Activated CD4-positive, alpha-beta memory T cell treated with anti-CD3 and anti-CD28 coated beads for 36 hours (primary cell): ENCODE measurements around the gene DENND1A. TPM values are rescaled to one million over a fixed set of nuclear protein-coding genes. Genes with fewer than 3 reads are reported as not detected.
A peak's percentile ranks its signal among the peaks of the same experiment; 100 is the strongest.

Experiments used
- CTCF ChIA-PET: fragments of 350-600 bp; sonication (Branson Sonifier 250); formaldehyde crosslinking; loops from one replicate; lab custom pipeline; 2021; ENCODE audit warnings: antibody characterized with exemption, inconsistent platforms; lab: Charles Lee
- POLR2A ChIA-PET: fragments of 350-600 bp; sonication (Branson Sonifier 250); formaldehyde crosslinking; loops from one replicate; lab custom pipeline; 2021; ENCODE audit warnings: antibody characterized with exemption; lab: Charles Lee
- DNase-seq: peaks from one replicate; pipeline ENCODE4 v3.0.0-alpha.2; 2020
- H3K27ac Mint-ChIP-seq: one replicate; pipeline ENCODE4 v1.8.0; 2021; ENCODE audit warnings: mixed read lengths
- H3K27me3 Mint-ChIP-seq: one replicate; pipeline ENCODE4 v1.8.0; 2021; ENCODE audit warnings: mixed read lengths
- H3K36me3 Mint-ChIP-seq: one replicate; pipeline ENCODE4 v1.8.0; 2021; ENCODE audit warnings: mixed read lengths
- H3K4me1 Mint-ChIP-seq: one replicate; pipeline ENCODE4 v1.8.0; 2021; ENCODE audit warnings: low read depth, mixed read lengths
- H3K4me3 Mint-ChIP-seq: one replicate; pipeline ENCODE4 v1.8.0; 2021; ENCODE audit warnings: mild to moderate bottlenecking, mixed read lengths
- H3K9me3 Mint-ChIP-seq: one replicate; pipeline ENCODE4 v1.8.0; 2021; ENCODE audit warnings: mixed read lengths
- intact Hi-C: fragments of 100-400 bp; cut with micrococcal nuclease; formaldehyde crosslinking; loops from one replicate; pipeline ENCODE4 v1.15.1; 2023
- total RNA-seq, 2 experiments: library from RNA; stranded (reverse); gene quantifications; one replicate each; pipeline ENCODE4 v1.2.3, GENCODE V29; 2021

DENND1A gene
- total RNA-seq, 2 experiments from 2014 or later, result 17.3 to 18.0 TPM

GRCh38 chr9:123368536-123369153 is 561.3 kb downstream of the DENND1A start:
- CTCF ChIA-PET, result interaction anchor here (0.6 to 1.9 kb wide), 3 partner anchors 17 to 153 kb away, joined by 3 to 7 read pairs (median 3); no protein-coding TSS in a partner anchor
- H3K9me3 Mint-ChIP-seq, result no peaks in the 10 kb centered on the region
- H3K27ac Mint-ChIP-seq, result no peak overlapping the region
- H3K27me3 Mint-ChIP-seq, result peaks cover 28% of the 10 kb centered on the region
- POLR2A ChIA-PET, result no interaction called here
- no peak for DNase-seq
- intact Hi-C loops, result no loop called here
- H3K4me1 Mint-ChIP-seq, result peaks cover 5% of the 10 kb centered on the region
- H3K36me3 Mint-ChIP-seq, result no peaks in the 10 kb centered on the region
- H3K4me3 Mint-ChIP-seq, result no peak overlapping the region

DNA sequence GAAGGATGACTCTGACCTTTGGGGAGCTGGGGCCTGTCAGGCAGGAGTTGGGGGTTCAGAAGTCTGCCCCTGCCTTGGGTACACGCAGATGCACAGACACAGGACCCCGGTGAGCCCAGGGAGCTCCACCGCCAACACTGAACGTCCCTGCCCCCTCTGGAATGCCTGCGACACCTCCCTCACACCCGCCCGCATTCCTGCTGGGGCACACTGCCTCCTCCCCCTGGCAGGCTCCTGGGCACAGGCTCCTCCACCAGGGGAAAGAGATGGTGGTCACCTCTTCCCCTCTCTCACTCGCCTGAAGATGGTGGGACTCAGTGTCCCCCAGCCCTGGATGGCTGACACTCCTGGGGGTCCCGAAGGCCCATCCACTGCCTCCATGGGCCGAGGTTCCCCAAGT is 561.9 kb downstream of the DENND1A start:
- Mint-ChIP-seq H3K4me1 (peaks cover 5% of the 10 kb centered on the region), H3K27ac (no peak overlapping the region), H3K27me3 (peaks cover 28% of the 10 kb centered on the region), H3K9me3 (no peaks in the 10 kb centered on the region), H3K4me3 (no peak overlapping the region), H3K36me3 (no peaks in the 10 kb centered on the region)
- CTCF ChIA-PET, result interaction anchor here (1.9 kb wide), 1 partner anchor 17 kb away, joined by 7 read pairs; no protein-coding TSS in a partner anchor
- POLR2A ChIA-PET, result no interaction called here
- intact Hi-C loops, result no loop called here
- DNase-seq, result no peak

DNA sequence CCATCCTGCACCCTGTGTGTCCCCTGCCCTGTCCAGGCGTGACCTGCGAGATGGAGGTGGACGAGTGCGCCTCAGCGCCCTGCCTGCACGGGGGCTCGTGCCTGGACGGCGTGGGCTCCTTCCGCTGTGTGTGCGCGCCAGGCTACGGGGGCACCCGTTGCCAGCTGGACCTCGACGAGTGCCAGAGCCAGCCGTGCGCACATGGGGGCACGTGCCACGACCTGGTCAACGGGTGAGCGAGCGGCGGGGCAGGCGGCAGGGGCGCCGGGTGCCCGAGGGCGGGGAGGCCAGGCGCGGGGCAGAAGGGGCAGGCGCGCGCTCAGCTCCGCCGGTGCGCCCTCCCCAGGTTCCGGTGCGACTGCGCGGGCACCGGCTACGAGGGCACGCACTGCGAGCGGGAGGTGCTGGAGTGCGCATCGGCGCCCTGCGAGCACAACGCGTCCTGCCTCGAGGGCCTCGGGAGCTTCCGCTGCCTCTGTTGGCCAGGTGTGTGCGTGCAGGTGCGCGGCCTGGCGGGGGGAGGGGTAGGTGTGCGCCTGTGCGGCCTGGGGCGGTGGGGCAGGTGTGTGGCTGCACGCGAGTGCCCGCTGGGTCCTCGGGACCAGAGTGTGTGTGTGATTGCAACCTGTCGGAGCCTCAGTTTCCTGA is 563.9 kb downstream of the DENND1A start:
- ChIA-PET CTCF (no interaction called here), POLR2A (no interaction called here)
- intact Hi-C loops, result no loop called here
- Mint-ChIP-seq H3K27me3 (peaks cover 13% of the 10 kb centered on the region), H3K4me1 (peaks cover 3% of the 10 kb centered on the region), H3K4me3 (no peak overlapping the region), H3K36me3 (no peaks in the 10 kb centered on the region), H3K9me3 (no peaks in the 10 kb centered on the region), H3K27ac (no peak overlapping the region)
- no peak for DNase-seq

- H3K9me3 Mint-ChIP-seq, result no peaks in the 10 kb centered on the region
- POLR2A ChIA-PET, result no interaction called here
- peaks cover 13% of the 10 kb centered on the region for H3K27me3 Mint-ChIP-seq
- CTCF ChIA-PET, result no interaction called here
- DNase-seq, result no peak
- no peaks in the 10 kb centered on the region for H3K36me3 Mint-ChIP-seq
- no peak overlapping the region for H3K27ac Mint-ChIP-seq
- intact Hi-C loops, result no loop called here
- H3K4me1 Mint-ChIP-seq, result peaks cover 3% of the 10 kb centered on the region
- no peak overlapping the region for H3K4me3 Mint-ChIP-seq
These were observed 564.5 kb downstream of the DENND1A start for GRCh38 chr9:123365287-123365880.

GRCh38 chr9:123364241-123364824 is 565.6 kb downstream of the DENND1A start:
- Mint-ChIP-seq H3K4me1 (peaks cover 5% of the 10 kb centered on the region), H3K36me3 (no peaks in the 10 kb centered on the region), H3K9me3 (no peaks in the 10 kb centered on the region), H3K4me3 (no peak overlapping the region), H3K27me3 (peaks cover 9% of the 10 kb centered on the region), H3K27ac (no peak overlapping the region)
- no peak for DNase-seq
- intact Hi-C loops, result no loop called here
- POLR2A ChIA-PET, result interaction anchor here (0.6 kb wide), 1 partner anchor 463 kb away, joined by 4 read pairs; no protein-coding TSS in a partner anchor
- CTCF ChIA-PET, result no interaction called here

DNA sequence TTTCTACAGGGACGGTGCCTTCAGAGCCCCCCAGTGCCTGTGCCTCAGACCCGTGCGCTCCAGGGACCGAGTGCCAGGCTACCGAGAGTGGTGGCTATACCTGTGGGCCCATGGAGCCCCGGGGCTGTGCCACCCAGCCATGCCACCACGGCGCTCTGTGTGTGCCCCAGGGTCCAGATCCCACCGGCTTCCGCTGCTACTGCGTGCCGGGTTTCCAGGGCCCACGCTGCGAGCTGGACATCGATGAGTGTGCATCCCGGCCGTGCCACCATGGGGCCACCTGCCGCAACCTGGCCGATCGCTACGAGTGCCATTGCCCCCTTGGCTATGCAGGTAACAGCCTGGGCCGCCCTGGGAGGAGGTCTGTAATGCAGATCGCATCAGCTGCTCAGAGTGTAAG is 567.1 kb downstream of the DENND1A start:
- peaks cover 5% of the 10 kb centered on the region for H3K4me1 Mint-ChIP-seq
- no peak overlapping the region for H3K27ac Mint-ChIP-seq
- H3K4me3 Mint-ChIP-seq, result no peak overlapping the region
- intact Hi-C loops, result no loop called here
- no peak for DNase-seq
- ChIA-PET CTCF (interaction anchor here (1.1 kb wide), 1 partner anchor 8 kb away, joined by 4 read pairs; no protein-coding TSS in a partner anchor), POLR2A (no interaction called here)
- peaks cover 8% of the 10 kb centered on the region for H3K27me3 Mint-ChIP-seq
- no peaks in the 10 kb centered on the region for H3K9me3 Mint-ChIP-seq
- H3K36me3 Mint-ChIP-seq, result no peaks in the 10 kb centered on the region

GRCh38 chr9:123361731-123362510 is 568.0 kb downstream of the DENND1A start:
- no peaks in the 10 kb centered on the region for H3K9me3 Mint-ChIP-seq
- peaks cover 5% of the 10 kb centered on the region for H3K4me1 Mint-ChIP-seq
- POLR2A ChIA-PET, result no interaction called here
- H3K36me3 Mint-ChIP-seq, result no peaks in the 10 kb centered on the region
- CTCF ChIA-PET, result interaction anchor here (1.1 kb wide), 1 partner anchor 10 kb away, joined by 3 read pairs; no protein-coding TSS in a partner anchor
- no peak overlapping the region for H3K4me3 Mint-ChIP-seq
- no peak overlapping the region for H3K27ac Mint-ChIP-seq
- peaks cover 4% of the 10 kb centered on the region for H3K27me3 Mint-ChIP-seq
- intact Hi-C loops, result no loop called here
- no peak for DNase-seq

DNA sequence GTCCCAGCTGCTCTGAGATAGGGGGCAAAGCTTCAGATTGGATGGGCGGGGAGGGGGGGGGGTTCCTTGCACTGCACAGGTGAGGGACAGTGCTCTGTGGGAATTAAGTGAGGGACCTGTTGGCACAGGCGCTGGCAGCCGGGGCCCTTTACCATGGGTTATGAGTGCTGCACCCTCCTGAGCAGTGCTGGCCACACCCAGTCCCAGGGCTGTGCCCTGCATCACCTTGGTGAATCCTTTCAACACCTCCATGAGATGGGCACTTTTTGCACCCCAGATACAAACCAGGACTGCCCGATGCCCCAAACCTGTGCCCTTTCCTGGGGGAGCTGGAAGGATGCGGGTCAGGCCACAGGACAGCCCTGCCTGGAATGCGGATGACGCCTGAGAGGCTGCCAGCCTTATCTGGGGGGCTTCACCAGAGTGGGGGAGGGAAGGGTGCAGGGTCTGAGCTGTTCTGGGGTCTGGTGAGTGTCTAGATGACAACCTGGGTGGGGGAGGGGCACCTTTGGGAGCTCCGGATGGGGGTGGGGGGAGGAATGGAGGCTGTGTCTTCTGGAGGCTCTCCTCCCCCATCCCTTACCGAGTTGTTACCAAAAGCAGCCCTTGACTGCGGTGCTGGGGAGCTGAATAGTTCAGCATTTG is 568.7 kb downstream of the DENND1A start:
- Mint-ChIP-seq H3K27ac (no peak overlapping the region), H3K4me1 (peaks cover 5% of the 10 kb centered on the region), H3K27me3 (peaks cover 4% of the 10 kb centered on the region), H3K4me3 (no peak overlapping the region), H3K36me3 (no peaks in the 10 kb centered on the region), H3K9me3 (no peaks in the 10 kb centered on the region)
- intact Hi-C loops, result no loop called here
- DNase-seq, result no peak
- CTCF ChIA-PET, result interaction anchor here (1.0 to 1.2 kb wide), 3 partner anchors 9 to 136 kb away, joined by 3 to 4 read pairs (median 3); no protein-coding TSS in a partner anchor
- POLR2A ChIA-PET, result no interaction called here

DNA sequence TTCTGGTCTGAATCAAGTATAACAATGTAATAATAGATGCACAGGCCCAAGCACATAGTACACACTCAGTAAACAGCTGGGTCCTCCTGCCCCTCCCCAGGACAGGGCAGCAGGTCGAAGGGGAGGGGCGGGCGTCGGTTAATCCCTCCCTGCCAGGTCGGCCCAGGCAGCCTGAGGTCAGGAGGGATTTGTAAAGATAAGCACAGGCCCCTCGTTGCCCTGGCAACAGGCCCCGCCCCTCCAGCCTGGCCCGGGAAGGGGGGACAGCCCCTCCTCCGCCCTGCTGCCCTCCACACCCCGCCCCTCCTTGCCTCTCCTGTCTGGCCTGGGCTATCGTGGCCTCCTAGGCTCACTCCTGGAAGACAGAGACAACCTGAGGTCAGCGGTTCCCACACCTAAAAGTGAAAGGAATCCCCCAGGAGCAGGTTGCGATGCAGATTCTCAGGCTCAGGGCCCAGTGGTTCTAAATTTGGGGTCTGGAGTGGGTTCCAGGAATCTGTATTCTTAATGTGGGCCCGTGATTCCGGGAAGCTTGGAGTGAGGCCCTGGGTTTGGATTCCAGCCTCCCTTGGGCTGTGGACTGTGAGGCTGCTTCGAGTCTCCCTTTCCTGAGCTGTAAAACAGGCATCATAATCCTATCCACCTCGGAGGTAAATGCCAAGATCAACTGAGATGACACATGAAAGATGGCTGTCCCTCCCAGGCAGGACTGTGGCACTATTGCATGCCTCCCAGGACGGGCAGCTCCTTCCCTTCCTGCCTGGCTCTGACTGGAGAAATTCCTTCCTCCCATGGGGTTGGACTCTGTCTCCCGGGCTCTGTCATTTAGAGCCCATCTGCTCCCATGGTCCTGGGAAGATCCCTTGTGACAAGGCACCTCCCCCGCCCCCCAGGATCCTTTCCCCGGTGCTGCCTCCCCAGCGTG is 569.5 kb downstream of the DENND1A start:
- H3K27me3 Mint-ChIP-seq, result peaks cover 2% of the 10 kb centered on the region
- peak; percentile 33 for DNase-seq
- no peaks in the 10 kb centered on the region for H3K9me3 Mint-ChIP-seq
- no peak overlapping the region for H3K4me3 Mint-ChIP-seq
- H3K27ac Mint-ChIP-seq, result no peak overlapping the region
- no peaks in the 10 kb centered on the region for H3K36me3 Mint-ChIP-seq
- CTCF ChIA-PET, result interaction anchor here (0.7 to 1.3 kb wide), 5 partner anchors 8 to 278 kb away, joined by 3 to 4 read pairs (median 3); no protein-coding TSS in a partner anchor
- intact Hi-C loops, result no loop called here
- POLR2A ChIA-PET, result no interaction called here
- H3K4me1 Mint-ChIP-seq, result peaks cover 5% of the 10 kb centered on the region

- no peak overlapping the region for H3K4me3 Mint-ChIP-seq
- DNase-seq, result no peak
- peaks cover 5% of the 10 kb centered on the region for H3K4me1 Mint-ChIP-seq
- H3K27me3 Mint-ChIP-seq, result no peaks in the 10 kb centered on the region
- ChIA-PET CTCF (interaction anchor here (0.7 to 1.3 kb wide), 2 partner anchors 10 to 277 kb away, joined by 3 to 4 read pairs; no protein-coding TSS in a partner anchor), POLR2A (no interaction called here)
- no peak overlapping the region for H3K27ac Mint-ChIP-seq
- intact Hi-C loops, result no loop called here
- H3K9me3 Mint-ChIP-seq, result no peaks in the 10 kb centered on the region
- no peaks in the 10 kb centered on the region for H3K36me3 Mint-ChIP-seq
These were observed 570.4 kb downstream of the DENND1A start for GRCh38 chr9:123359546-123359945.
